Upper lobe of left lung (tissue), 6 donors: Measurements from ENCODE around the gene TAF11L10. TPM values are rescaled to one million over a fixed set of nuclear protein-coding genes. Genes with fewer than 3 reads are reported as not detected.
"Not testable (repeated sequence)": the region's sequence is repeated elsewhere in the genome, so short reads cannot be mapped to it uniquely, and the experiment has no call there.

Source experiments
- ATAC-seq, 2 donors: fragments of 200-7000 bp; cut with Tn5 transposase; one replicate each; pipeline ENCODE4 v1.9.1; 2022; ENCODE audit warnings: mild to moderate bottlenecking in 2 of 2, moderate library complexity in 2 of 2; ENCODE audit not compliant: low FRiP score in 2 of 2
- DNase-seq, 2 donors: peaks; one replicate each; pipeline ENCODE4 v3.0.0-alpha.2; 2019 to 2020
- H3K27ac ChIP-seq, 4 donors: fragments of 200-600 bp; sonication (generic); one replicate each; pipeline ENCODE4 v1.5.1; 2016 to 2019
- H3K27me3 ChIP-seq, 4 donors: fragments of 200-600 bp; sonication (generic); one replicate each; pipeline ENCODE4 v1.5.1; 2017 to 2019
- H3K36me3 ChIP-seq, 4 donors: fragments of 200-600 bp; sonication (generic); one replicate each; pipeline ENCODE4 v1.5.1; 2016 to 2019
- H3K4me1 ChIP-seq, 4 donors: fragments of 200-600 bp; sonication (generic); one replicate each; pipeline ENCODE4 v1.5.1; 2018 to 2019
- H3K4me3 ChIP-seq, 4 donors: fragments of 200-600 bp; sonication (generic); one replicate each; pipeline ENCODE4 v1.5.1; 2017 to 2019; ENCODE audit warnings: mild to moderate bottlenecking in 2 of 4, moderate library complexity in 1 of 4
- H3K9me3 ChIP-seq, 4 donors: fragments of 200-600 bp; sonication (generic); one replicate each; pipeline ENCODE4 v1.5.1; 2018 to 2019
- EP300 ChIP-seq, 4 donors: sonication (generic); formaldehyde crosslinking; IDR thresholded peaks; one replicate each; pipeline ENCODE4 v1.5.1; 2017; ENCODE audit warnings: antibody characterized with exemption in 4 of 4, control low read depth in 2 of 4
- POLR2A ChIP-seq, 4 donors: fragments of 450-650 bp; IDR thresholded peaks; one replicate each; pipeline ENCODE4 v1.5.1; 2016 to 2017; ENCODE audit warnings: antibody characterized with exemption in 4 of 4, mild to moderate bottlenecking in 2 of 4
- POLR2AphosphoS5 ChIP-seq, 2 donors: sonication (generic); formaldehyde crosslinking; IDR thresholded peaks; one replicate each; pipeline ENCODE4 v1.5.1; 2017; ENCODE audit warnings: antibody characterized with exemption in 2 of 2
- WGBS, 2 donors: methylation state at CpG; one replicate each; pipeline ENCODE4 v1.1.5; 2017 to 2018; 5-methylcytosine and 5-hydroxymethylcytosine counted together
- total RNA-seq, 6 donors: library from RNA; depleted of rRNA in 4 of 6; stranded (reverse); fragments of >200 nt in 4 of 6; gene quantifications; one replicate each; pipeline versions ENCODE4 v1.1.0 to v1.2.1, GENCODE V29; 2016 to 2021
- TF ChIP-seq, protein P1 (sequence below), 6 experiments: fragments of 450-650 bp in 4 of 6; fragments of 200-600 bp in 2 of 6; sonication (generic) in 2 of 6; IDR thresholded peaks; one replicate each; pipeline ENCODE4 v1.5.1; 2016 to 2019; ENCODE audit warnings: antibody characterized with exemption in 6 of 6
- donor health status: DM: no; HTN: no; CAD: no; lungs with moderate emphysema.
- donor health status: DM: no; HTN: yes; CAD: no; lungs with severe emphysema.

TAF11L10 gene
- total RNA-seq: not detected

DNA sequence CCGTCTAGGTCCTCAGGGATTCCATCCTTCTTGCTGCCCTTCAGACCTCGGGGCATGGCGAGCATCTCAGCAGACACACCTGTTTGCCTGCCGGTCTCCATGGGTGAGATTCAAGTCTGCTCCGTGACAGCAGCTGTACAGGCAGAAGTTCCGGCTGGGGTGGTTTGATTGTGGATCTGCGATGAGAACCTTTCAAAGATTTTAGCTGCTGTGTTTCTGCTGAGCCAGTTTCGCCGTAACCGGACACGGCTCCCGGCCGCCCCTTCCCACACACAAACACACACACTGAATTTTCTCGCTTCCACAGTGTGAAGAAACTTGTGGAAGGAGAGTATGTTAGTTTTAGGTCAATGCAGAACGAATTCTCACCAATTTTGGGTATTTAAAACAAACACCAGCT is at the start of gene TAF11L10:
TSS of gene TAF11L10 (minus strand) at position 101 of the 400 bp plus-strand sequence.
- DNase-seq, H3K27ac ChIP-seq, H3K4me1 ChIP-seq, H3K9me3 ChIP-seq, H3K4me3 ChIP-seq, H3K36me3 ChIP-seq, ATAC-seq, H3K27me3 ChIP-seq: not testable (repeated sequence)
- WGBS, 2 donors: no CpG with 5 or more reads among the region's 15 CpGs

GRCh38 chr5:17634160-17634559 is 36.5 kb upstream of the TAF11L10 start, which contains the start of gene TAF11L14:
TAF11L14 (plus strand) TSS chr5:17634460.
- H3K36me3 ChIP-seq: no peaks in the 10 kb centered on the region
- DNase-seq: no peak
- no peak within 1 kb of the TSS for H3K4me3 ChIP-seq
- WGBS, 2 donors: 94% methylated on average over 4 to 5 of the region's 5 CpGs
- TF ChIP-seq, protein P1, sequence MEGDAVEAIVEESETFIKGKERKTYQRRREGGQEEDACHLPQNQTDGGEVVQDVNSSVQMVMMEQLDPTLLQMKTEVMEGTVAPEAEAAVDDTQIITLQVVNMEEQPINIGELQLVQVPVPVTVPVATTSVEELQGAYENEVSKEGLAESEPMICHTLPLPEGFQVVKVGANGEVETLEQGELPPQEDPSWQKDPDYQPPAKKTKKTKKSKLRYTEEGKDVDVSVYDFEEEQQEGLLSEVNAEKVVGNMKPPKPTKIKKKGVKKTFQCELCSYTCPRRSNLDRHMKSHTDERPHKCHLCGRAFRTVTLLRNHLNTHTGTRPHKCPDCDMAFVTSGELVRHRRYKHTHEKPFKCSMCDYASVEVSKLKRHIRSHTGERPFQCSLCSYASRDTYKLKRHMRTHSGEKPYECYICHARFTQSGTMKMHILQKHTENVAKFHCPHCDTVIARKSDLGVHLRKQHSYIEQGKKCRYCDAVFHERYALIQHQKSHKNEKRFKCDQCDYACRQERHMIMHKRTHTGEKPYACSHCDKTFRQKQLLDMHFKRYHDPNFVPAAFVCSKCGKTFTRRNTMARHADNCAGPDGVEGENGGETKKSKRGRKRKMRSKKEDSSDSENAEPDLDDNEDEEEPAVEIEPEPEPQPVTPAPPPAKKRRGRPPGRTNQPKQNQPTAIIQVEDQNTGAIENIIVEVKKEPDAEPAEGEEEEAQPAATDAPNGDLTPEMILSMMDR (IDR thresholded peaks at IDR 0.05): no peak
- TF ChIP-seq EP300 (IDR thresholded peaks at IDR 0.05): no peak
- no peak for TF ChIP-seq POLR2AphosphoS5 (IDR thresholded peaks at IDR 0.05)
- TF ChIP-seq POLR2A (IDR thresholded peaks at IDR 0.05): no peak
- H3K27ac ChIP-seq: no peak within 1 kb of the TSS
- no peaks in the 10 kb centered on the region for H3K27me3 ChIP-seq
- no peaks in the 10 kb centered on the region for H3K4me1 ChIP-seq
- no peaks in the 10 kb centered on the region for H3K9me3 ChIP-seq
- no peak for ATAC-seq

DNA sequence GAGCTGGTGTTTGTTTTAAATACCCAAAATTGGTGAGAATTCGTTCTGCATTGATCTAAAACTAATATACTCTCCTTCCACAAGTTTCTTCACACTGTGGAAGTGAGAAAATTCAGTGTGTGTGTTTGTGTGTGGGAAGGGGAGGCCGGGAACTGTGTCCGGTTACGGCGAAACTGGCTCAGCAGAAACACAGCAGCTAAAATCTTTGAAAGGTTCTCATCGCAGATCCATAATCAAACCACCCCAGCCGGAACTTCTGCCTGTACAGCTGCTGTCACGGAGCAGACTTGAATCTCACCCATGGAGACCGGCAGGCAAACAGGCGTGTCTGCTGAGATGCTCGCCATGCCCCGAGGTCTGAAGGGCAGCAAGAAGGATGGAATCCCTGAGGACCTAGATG is 34.2 kb upstream of the TAF11L10 start, which contains the start of gene TAF11L13:
TSS of gene TAF11L13 (plus strand) at position 301 of the 400 bp plus-strand sequence.
- DNase-seq, H3K9me3 ChIP-seq, H3K27me3 ChIP-seq, H3K4me3 ChIP-seq, ATAC-seq, H3K36me3 ChIP-seq, H3K27ac ChIP-seq, H3K4me1 ChIP-seq: not testable (repeated sequence)
- WGBS, 2 donors: 81 to 86% methylated on average over 7 of the region's 12 CpGs

GRCh38 chr5:17625686-17626085 is 28.1 kb upstream of the TAF11L10 start:
- H3K27ac ChIP-seq: no peak overlapping the region
- ATAC-seq (peak in 1 of 2 donors; percentile 52), DNase-seq (peak in 1 of 2 donors; percentile 44)
- H3K4me3 ChIP-seq: no peak overlapping the region
- H3K36me3 ChIP-seq: no peaks in the 10 kb centered on the region
- H3K4me1 ChIP-seq: no peaks in the 10 kb centered on the region
- H3K27me3 ChIP-seq: no peaks in the 10 kb centered on the region
- WGBS, 2 donors: 94 to 100% methylated on average over 3 of the region's 11 CpGs
- H3K9me3 ChIP-seq: no peaks in the 10 kb centered on the region
- TF ChIP-seq EP300 (IDR thresholded peaks at IDR 0.05) (no peak), POLR2A (IDR thresholded peaks at IDR 0.05) (no peak), POLR2AphosphoS5 (IDR thresholded peaks at IDR 0.05) (no peak)
- TF ChIP-seq, protein P1 (IDR thresholded peaks at IDR 0.05): no peak

DNA sequence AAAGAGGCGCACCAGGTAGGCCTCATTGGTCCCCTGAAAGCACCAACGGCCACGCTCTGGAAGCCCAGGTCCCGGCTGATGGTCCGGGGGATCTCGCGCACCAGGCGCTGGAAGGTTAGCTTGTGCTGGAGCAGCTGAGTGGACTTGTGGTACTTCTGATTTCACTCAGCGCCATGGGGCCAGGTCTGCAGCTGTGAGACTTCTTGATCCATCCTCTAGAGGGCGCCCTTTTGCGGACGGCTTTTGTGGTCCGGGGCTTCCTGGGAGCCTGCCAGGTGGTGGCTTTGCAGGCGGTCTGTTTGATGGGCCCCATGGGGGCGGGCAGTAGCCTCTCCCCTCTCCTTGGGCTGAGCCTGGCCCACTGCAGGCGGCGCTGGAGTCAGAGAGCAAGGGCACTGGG is 23.0 kb upstream of the TAF11L10 start:
- ATAC-seq (peak in 1 of 2 donors; percentile 31), DNase-seq (peak in 1 of 2 donors; percentile 47)
- no peaks in the 10 kb centered on the region for H3K4me1 ChIP-seq
- TF ChIP-seq POLR2AphosphoS5 (IDR thresholded peaks at IDR 0.05): no peak
- no peak for TF ChIP-seq EP300 (IDR thresholded peaks at IDR 0.05)
- TF ChIP-seq, protein P1 (IDR thresholded peaks at IDR 0.05): no peak
- TF ChIP-seq POLR2A (IDR thresholded peaks at IDR 0.05): no peak
- no peaks in the 10 kb centered on the region for H3K27me3 ChIP-seq
- no peaks in the 10 kb centered on the region for H3K9me3 ChIP-seq
- H3K36me3 ChIP-seq: no peaks in the 10 kb centered on the region
- H3K4me3 ChIP-seq: no peak overlapping the region
- H3K27ac ChIP-seq: no peak overlapping the region
- WGBS, 2 donors: 92 to 98% methylated on average over 4 to 8 of the region's 17 CpGs

DNA sequence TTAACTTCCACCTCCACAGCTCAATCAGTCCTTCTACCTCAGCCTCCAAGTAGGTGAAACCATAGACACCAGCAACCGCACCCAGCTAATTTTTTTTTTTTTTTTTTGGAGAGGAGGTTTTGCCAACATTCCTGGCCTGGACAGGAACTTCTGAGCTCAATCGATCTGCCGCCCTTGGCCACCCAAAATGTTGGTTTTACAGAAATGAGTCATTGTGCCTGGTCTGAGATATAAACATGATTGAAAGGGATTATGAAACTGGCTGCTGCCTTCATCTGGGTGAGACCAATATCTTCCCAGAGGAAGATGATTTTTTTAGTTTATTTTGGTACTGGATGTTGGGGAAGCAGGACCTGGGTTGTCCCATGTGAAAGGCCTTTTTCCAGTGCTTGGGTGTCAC is 21.7 kb upstream of the TAF11L10 start:
- Histone ChIP-seq H3K36me3 (no peaks in the 10 kb centered on the region), H3K27ac (no peak overlapping the region), H3K4me3 (no peak overlapping the region), H3K4me1 (no peaks in the 10 kb centered on the region), H3K27me3 (no peaks in the 10 kb centered on the region), H3K9me3 (no peaks in the 10 kb centered on the region)
- TF ChIP-seq, protein P1 (IDR thresholded peaks at IDR 0.05): no peak
- TF ChIP-seq POLR2AphosphoS5 (IDR thresholded peaks at IDR 0.05) (no peak), EP300 (IDR thresholded peaks at IDR 0.05) (no peak), POLR2A (IDR thresholded peaks at IDR 0.05) (no peak)
- 79 to 98% methylated on average over 2 to 3 of the region's 3 CpGs for WGBS, 2 donors
- ATAC-seq (no peak), DNase-seq (no peak)
